GM23338 (cell line): Measurements from ENCODE around the gene FOXP4.

Experiments
- CREB1 ChIP-seq: fragments of 250-450 bp; sonication (Bioruptor Pico); IDR thresholded peaks from 2 replicates; pipeline ENCODE4 v1.5.0; 2020; ENCODE audit warnings: low read depth, mild to moderate bottlenecking, moderate library complexity
- CTCF ChIP-seq, 2 experiments: fragments of 200-600 bp in 1 of 2; sonication (generic) in 1 of 2; conservative IDR thresholded peaks; 2 replicates each; pipeline versions ENCODE4 v1.5.1 to v1.6.1; 2016 to 2017; ENCODE audit warnings: antibody characterized with exemption in 2 of 2, low read depth in 2 of 2, mild to moderate bottlenecking in 2 of 2, moderate library complexity in 1 of 2
- EZH2 ChIP-seq: fragments of 200-600 bp; sonication (generic); IDR thresholded peaks from one replicate; pipeline ENCODE4 v1.8.0; 2017; ENCODE audit warnings: antibody characterized with exemption, mild to moderate bottlenecking, low read depth; ENCODE audit not compliant: unreplicated experiment
- EZH2phosphoT487 ChIP-seq: fragments of 200-600 bp; sonication (generic); IDR thresholded peaks from one replicate; pipeline ENCODE4 v1.8.1; 2018; ENCODE audit warnings: antibody characterized with exemption; ENCODE audit not compliant: unreplicated experiment
- JUNB ChIP-seq: IDR thresholded peaks from one replicate; pipeline ENCODE4 v1.6.1; 2016; ENCODE audit warnings: antibody characterized with exemption; ENCODE audit not compliant: unreplicated experiment
- POLR2AphosphoS5 ChIP-seq: IDR thresholded peaks from 2 replicates; pipeline ENCODE4 v1.6.1; 2016; ENCODE audit warnings: antibody characterized with exemption, low read depth
- REST ChIP-seq: IDR thresholded peaks from one replicate; pipeline ENCODE4 v1.6.1; 2018; ENCODE audit warnings: antibody characterized with exemption; ENCODE audit not compliant: unreplicated experiment
- ZNF114 ChIP-seq: fragments of 250-450 bp; sonication (Bioruptor Pico); IDR thresholded peaks from 2 replicates; pipeline ENCODE4 v1.5.0; 2020; ENCODE audit warnings: mild to moderate bottlenecking, moderate library complexity

GRCh38 chr6:41626917-41627316, 80.7 kb downstream of the FOXP4 start:
- TF ChIP-seq POLR2AphosphoS5 (no peak), CTCF (conservative IDR thresholded peaks at IDR 0.05; ENCODE audit: low read depth in 2 of 2) (no peak), EZH2phosphoT487 (no peak), EZH2 (no peak), REST (no peak), JUNB (no peak), CREB1 (CRISPR knock-in tag) (no peak), ZNF114 (CRISPR knock-in tag) (no peak)
